A549 (cell line): ENCODE data around the gene HNRNPK. TPM values are rescaled to one million over a fixed set of nuclear protein-coding genes. Genes with fewer than 3 reads are reported as not detected.

Source experiments
- ATAC-seq, 2 experiments: fragments of 200-7000 bp in 1 of 2; fragments of >200 bp in 1 of 2; cut with Nextera tagmentation in 1 of 2; cut with Tn5 transposase in 1 of 2; 3 replicates each; pipeline versions ENCODE4 v1.8.0 to v1.9.1; 2018 to 2020; ENCODE audit warnings: mild to moderate bottlenecking in 1 of 2, moderate library complexity in 1 of 2
- CTCF ChIA-PET: fragments of 300-600 bp; sonication (Branson Sonifier 250); formaldehyde crosslinking; extraction: SDS; loops from one replicate; lab custom pipeline; 2021; ENCODE audit warnings: antibody characterized with exemption, inconsistent platforms; lab: Yijun Ruan, JAX
- POLR2A ChIA-PET: fragments of 350-600 bp; formaldehyde crosslinking; extraction: SDS; loops from one replicate; lab custom pipeline; 2021; ENCODE audit warnings: antibody characterized with exemption, inconsistent platforms; lab: Yijun Ruan, JAX
- DNase-seq, 2 experiments: peaks; one replicate each; pipeline versions ENCODE4 v3.0.0 to v3.0.0-alpha.2; 2011 to 2016; ENCODE audit warnings: low read depth in 1 of 2, low spot score in 1 of 2
- FAIRE-seq: peaks from 2 replicates; lab custom pipeline; 2011; peaks lifted over from hg19 to GRCh38; lab: Jason Lieb, UNC
- H3K27ac ChIP-seq, 2 experiments: fragments of >200 bp; sonication (Bioruptor Twin); formaldehyde crosslinking; 3 replicates each; pipeline ENCODE4 v1.5.1; 2016 to 2017
- H3K4me1 ChIP-seq: fragments of >200 bp; sonication (Bioruptor Twin); formaldehyde crosslinking; 3 replicates; pipeline ENCODE4 v1.6.1; 2016
- H3K4me2 ChIP-seq: fragments of >200 bp; sonication (Bioruptor Twin); formaldehyde crosslinking; 3 replicates; pipeline ENCODE4 v1.6.1; 2016
- H3K4me3 ChIP-seq: fragments of >200 bp; sonication (Bioruptor Twin); formaldehyde crosslinking; 3 replicates; pipeline ENCODE4 v1.5.1; 2016
- H3K9me3 ChIP-seq: fragments of >200 bp; sonication (Bioruptor Twin); formaldehyde crosslinking; 3 replicates; pipeline ENCODE4 v1.6.1; 2016
- BHLHE40 ChIP-seq: IDR thresholded peaks from 2 replicates; pipeline ENCODE4 v1.6.1; 2012; ENCODE audit warnings: low read depth, low read length, inconsistent platforms
- CBX8 ChIP-seq: fragments of 200-600 bp; sonication (generic); IDR thresholded peaks from 2 replicates; pipeline ENCODE4 v1.6.1; 2016
- CEBPB ChIP-seq, 2 experiments: fragments of >200 bp in 1 of 2; sonication (Bioruptor Twin) in 1 of 2; formaldehyde crosslinking in 1 of 2; IDR thresholded peaks; 2 replicates each; pipeline ENCODE4 v1.6.1; 2012 to 2016
- CHD2 ChIP-seq: fragments of 150-350 bp; IDR thresholded peaks from 2 replicates; pipeline ENCODE4 v1.6.1; 2014; ENCODE audit warnings: low read length; ENCODE audit not compliant: partially characterized antibody
- CTCF ChIP-seq: fragments of >200 bp; sonication (Bioruptor Twin); formaldehyde crosslinking; IDR thresholded peaks from 3 replicates; pipeline ENCODE4 v1.5.1; 2016
- E2F6 ChIP-seq: IDR thresholded peaks from 2 replicates; pipeline ENCODE4 v1.6.1; 2012; ENCODE audit warnings: low read depth, borderline replicate concordance
- EHMT2 ChIP-seq: fragments of 200-600 bp; sonication (generic); IDR thresholded peaks from 2 replicates; pipeline ENCODE4 v1.6.1; 2016; ENCODE audit warnings: antibody characterized with exemption, low read depth, mild to moderate bottlenecking, moderate library complexity
- EP300 ChIP-seq, 2 experiments: fragments of >200 bp; sonication (Bioruptor Twin); formaldehyde crosslinking; IDR thresholded peaks; 2 replicates in 1 of 2; 3 replicates in 1 of 2; pipeline ENCODE4 v1.6.1; 2016 to 2017
- FOSB ChIP-seq: fragments of 250-450 bp; sonication (Bioruptor Pico); IDR thresholded peaks from 2 replicates; pipeline ENCODE4 v1.5.0; 2020; ENCODE audit warnings: mild to moderate bottlenecking, moderate library complexity
- FOSL2 ChIP-seq, 2 experiments: fragments of 450-650 bp in 1 of 2; fragments of >200 bp in 1 of 2; sonication (Bioruptor Twin) in 1 of 2; formaldehyde crosslinking; IDR thresholded peaks; 2 replicates each; pipeline versions ENCODE4 v1.5.0 to v1.6.1; 2016 to 2020; ENCODE audit warnings: mild to moderate bottlenecking in 1 of 2, moderate library complexity in 1 of 2
- FOXS1 ChIP-seq: fragments of 250-450 bp; sonication (Bioruptor Pico); IDR thresholded peaks from 2 replicates; pipeline ENCODE4 v1.5.0; 2020; ENCODE audit warnings: mild to moderate bottlenecking, moderate library complexity
- GATA3 ChIP-seq: IDR thresholded peaks from 2 replicates; pipeline ENCODE4 v1.6.1; 2012; ENCODE audit warnings: borderline replicate concordance
- HOXB5 ChIP-seq: fragments of 250-450 bp; sonication (Bioruptor Pico); IDR thresholded peaks from 2 replicates; pipeline ENCODE4 v1.5.0; 2020; ENCODE audit warnings: mild to moderate bottlenecking, moderate library complexity
- MAFK ChIP-seq: fragments of 450-650 bp; IDR thresholded peaks from 2 replicates; pipeline ENCODE4 v1.6.1; 2014; ENCODE audit not compliant: partially characterized antibody
- MAX ChIP-seq: IDR thresholded peaks from 2 replicates; pipeline ENCODE4 v1.6.1; 2012
- MYC ChIP-seq: IDR thresholded peaks from 2 replicates; pipeline ENCODE4 v1.6.1; 2012; ENCODE audit warnings: mild to moderate bottlenecking, inconsistent platforms, low read length, improper control_type of control experiment, borderline replicate concordance
- NFE2L2 ChIP-seq: fragments of 150-350 bp; conservative IDR thresholded peaks from 2 replicates; pipeline ENCODE4 v1.6.1; 2014; ENCODE audit warnings: low read length
- POLR2AphosphoS2 ChIP-seq: conservative IDR thresholded peaks from 2 replicates; pipeline ENCODE4 v1.6.1; 2012; ENCODE audit warnings: low read length, improper control_type of control experiment, inconsistent platforms
- RARB ChIP-seq: fragments of 250-450 bp; sonication (Bioruptor Pico); IDR thresholded peaks from 2 replicates; pipeline ENCODE4 v1.8.0; 2021; ENCODE audit warnings: mild to moderate bottlenecking, moderate library complexity
- RCOR1 ChIP-seq: fragments of 150-350 bp; IDR thresholded peaks from 2 replicates; pipeline ENCODE4 v1.6.1; 2014; ENCODE audit warnings: antibody characterized with exemption, low read length, low read depth
- RNF2 ChIP-seq: fragments of 200-600 bp; sonication (generic); IDR thresholded peaks from 2 replicates; pipeline ENCODE4 v1.6.1; 2016; ENCODE audit warnings: low read depth, mild to moderate bottlenecking, antibody characterized with exemption, moderate library complexity, borderline replicate concordance
- SMC3 ChIP-seq: fragments of >200 bp; sonication (Bioruptor Twin); formaldehyde crosslinking; IDR thresholded peaks from 3 replicates; pipeline ENCODE4 v1.6.1; 2018; ENCODE audit warnings: inconsistent platforms
- TFCP2L1 ChIP-seq: fragments of 250-450 bp; sonication (Bioruptor Pico); IDR thresholded peaks from 2 replicates; pipeline ENCODE4 v1.5.0; 2021; ENCODE audit warnings: mild to moderate bottlenecking
- TP53 ChIP-seq: fragments of 250-450 bp; sonication (Bioruptor Pico); IDR thresholded peaks from 2 replicates; pipeline ENCODE4 v1.5.0; 2021; ENCODE audit warnings: mild to moderate bottlenecking, moderate library complexity
- USF2 ChIP-seq: fragments of 450-650 bp; IDR thresholded peaks from 2 replicates; pipeline ENCODE4 v1.6.1; 2014; ENCODE audit warnings: antibody characterized with exemption
- ZC3H11A ChIP-seq: fragments of 450-650 bp; IDR thresholded peaks from 2 replicates; pipeline ENCODE4 v1.6.1; 2014; ENCODE audit warnings: antibody characterized with exemption, mild to moderate bottlenecking
- ZFP36 ChIP-seq: fragments of 450-650 bp; IDR thresholded peaks from 2 replicates; pipeline ENCODE4 v1.6.1; 2014; ENCODE audit warnings: borderline replicate concordance; ENCODE audit not compliant: partially characterized antibody
- WGBS: methylation state at CpG from one replicate; pipeline ENCODE4 v1.1.6; 2017; ENCODE audit errors: missing lambda C conversion rate; 5-methylcytosine and 5-hydroxymethylcytosine counted together
- polyA minus RNA-seq: library from RNA; depleted of rRNA, polyadenylated mRNA; stranded (reverse); fragments of >200 nt; gene quantifications from 2 replicates; pipeline ENCODE4 v1.2.3, GENCODE V29; 2011; rRNA and poly(A)+ RNA removed
- polyA plus RNA-seq, 4 experiments: library from polyadenylated mRNA; depleted of rRNA in 3 of 4; stranded (reverse); fragments of >200 nt; fragmentation: RNase III in 1 of 4; extraction: RNeasy Plus Mini Kit Qiagen cat#74134 plus additional on column Dnase treatment in 1 of 4; gene quantifications; 2 replicates in 3 of 4; 3 replicates in 1 of 4; pipeline ENCODE4 v1.2.3, GENCODE V29; 2011 to 2017
- TF ChIP-seq, protein P1 (sequence below): IDR thresholded peaks from 2 replicates; pipeline ENCODE4 v1.6.1; 2012
- TF ChIP-seq, protein P2 (sequence below): fragments of >200 bp; sonication (Bioruptor Twin); formaldehyde crosslinking; IDR thresholded peaks from 3 replicates; pipeline ENCODE4 v1.6.1; 2016
- TF ChIP-seq, protein P3 (sequence below): fragments of 250-450 bp; sonication (Bioruptor Pico); IDR thresholded peaks from 2 replicates; pipeline ENCODE4 v1.5.0; 2020; ENCODE audit warnings: low read depth, mild to moderate bottlenecking, moderate library complexity
- TF ChIP-seq, protein P4 (sequence below): fragments of 250-450 bp; sonication (Bioruptor Pico); IDR thresholded peaks from 2 replicates; pipeline ENCODE4 v1.5.0; 2021; ENCODE audit warnings: mild to moderate bottlenecking, moderate library complexity, borderline replicate concordance

The HNRNPK gene
- 603 and 699 TPM in 2 replicates for polyA plus RNA-seq (2011; rRNA removed)
- polyA plus RNA-seq (2012; cell fraction: cytosol; rRNA removed) = 403 and 446 TPM in 2 replicates
- 468 and 521 TPM in 2 replicates for polyA plus RNA-seq (2012; cell fraction: nucleus; rRNA removed)
- 682 to 695 TPM (median 682 TPM) in 3 replicates for polyA plus RNA-seq (2017; fragmentation: RNase III; extraction: RNeasy Plus Mini Kit Qiagen cat#74134 plus additional on column Dnase treatment)
- polyA minus RNA-seq = 499 and 689 TPM in 2 replicates

DNA sequence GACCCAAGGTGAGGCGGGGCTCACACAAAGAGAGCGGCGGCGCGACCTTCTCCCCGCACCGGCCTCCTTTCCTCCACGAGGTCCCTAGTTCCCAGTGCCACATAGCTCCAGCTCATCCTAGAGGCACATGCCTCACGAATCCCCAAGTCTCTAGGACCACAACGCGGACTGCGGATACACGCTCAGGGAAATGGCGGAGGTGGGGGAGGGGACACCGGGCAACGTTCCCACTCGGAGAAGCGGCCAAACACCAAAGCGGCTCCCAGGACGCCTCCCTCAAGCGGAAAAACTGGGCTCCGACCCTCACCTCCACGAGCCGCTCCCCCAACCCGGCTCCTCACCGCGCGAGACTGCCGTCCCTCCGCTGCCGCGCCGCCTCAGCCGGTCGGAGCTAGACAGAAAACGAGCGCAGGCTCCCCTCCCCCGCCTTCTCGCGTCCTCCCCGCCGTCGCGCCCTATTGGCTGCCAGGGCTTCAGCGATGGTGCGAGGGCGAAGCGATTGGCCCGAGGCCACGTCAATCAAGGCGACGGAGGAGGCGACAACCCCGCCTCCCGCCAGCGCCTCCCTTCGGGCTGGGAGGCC is at the start of gene HNRNPK:
Gene HNRNPK, minus strand, starts transcription at position 404 of the 583 bp plus-strand sequence. CDS start 1,963 bp downstream, outside the sequence.
- ChIA-PET POLR2A (interaction anchor here (1.1 to 2.8 kb wide), 11 partner anchors 9 to 281 kb away, joined by 3 to 29 read pairs (median 6); partner anchors contain the start of gene KIF27), CTCF (interaction anchor here (1.2 to 1.8 kb wide), 4 partner anchors 12 to 281 kb away, joined by 3 to 8 read pairs (median 4); no protein-coding TSS in a partner anchor)
- 0% methylated on average over 27 of the region's 57 CpGs for WGBS
- FAIRE-seq (no peak), DNase-seq (peak; percentile 98 to 99), ATAC-seq (peak; percentile 85 to 89)
- peaks cover 39% of the 10 kb centered on the region for H3K4me1 ChIP-seq
- H3K9me3 ChIP-seq = no peaks in the 10 kb centered on the region
- H3K27ac ChIP-seq = peak within 1 kb of the TSS; percentile 100
- H3K4me2 ChIP-seq = peak within 1 kb of the TSS; percentile 87
- peak within 1 kb of the TSS; percentile 94 for H3K4me3 ChIP-seq
- TF ChIP-seq USF2 (no peak), EP300 (IDR thresholded peaks at IDR 0.05) (no peak; a peak in 1 of 5 replicates), CBX8 (no peak), RNF2 (no peak), ZC3H11A (no peak), HOXB5 (0 out of 2 replicates have a peak, but pooled peaks have one; percentile 26), POLR2AphosphoS2 (peak; percentile 71; the same call in 1 of the 2 replicates), BHLHE40 (no peak), TFCP2L1 (CRISPR knock-in tag) (peak; percentile 63; the same call in 1 of the 2 replicates), MYC (peak; percentile 26), SMC3 (no peak), MAFK (no peak), MAX (peak; percentile 81), CTCF (no peak), CEBPB (IDR thresholded peaks at IDR 0.05) (no peak), RARB (CRISPR knock-in tag) (no peak), NFE2L2 (no peak), FOXS1 (CRISPR knock-in tag) (no peak), CHD2 (peak; percentile 68), EHMT2 (no peak), FOSB (CRISPR knock-in tag) (no peak), FOSL2 (IDR thresholded peaks at IDR 0.05) (no peak), FOSL2 (CRISPR knock-in tag; IDR thresholded peaks at IDR 0.05) (no peak), RCOR1 (no peak), TP53 (peak; percentile 18; the same call in 1 of the 2 replicates), GATA3 (no peak), E2F6 (no peak), ZFP36 (no peak)
- TF ChIP-seq, protein P1, sequence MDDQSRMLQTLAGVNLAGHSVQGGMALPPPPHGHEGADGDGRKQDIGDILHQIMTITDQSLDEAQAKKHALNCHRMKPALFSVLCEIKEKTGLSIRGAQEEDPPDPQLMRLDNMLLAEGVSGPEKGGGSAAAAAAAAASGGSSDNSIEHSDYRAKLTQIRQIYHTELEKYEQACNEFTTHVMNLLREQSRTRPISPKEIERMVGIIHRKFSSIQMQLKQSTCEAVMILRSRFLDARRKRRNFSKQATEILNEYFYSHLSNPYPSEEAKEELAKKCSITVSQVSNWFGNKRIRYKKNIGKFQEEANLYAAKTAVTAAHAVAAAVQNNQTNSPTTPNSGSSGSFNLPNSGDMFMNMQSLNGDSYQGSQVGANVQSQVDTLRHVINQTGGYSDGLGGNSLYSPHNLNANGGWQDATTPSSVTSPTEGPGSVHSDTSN = peak; percentile 98
- TF ChIP-seq, protein P2, sequence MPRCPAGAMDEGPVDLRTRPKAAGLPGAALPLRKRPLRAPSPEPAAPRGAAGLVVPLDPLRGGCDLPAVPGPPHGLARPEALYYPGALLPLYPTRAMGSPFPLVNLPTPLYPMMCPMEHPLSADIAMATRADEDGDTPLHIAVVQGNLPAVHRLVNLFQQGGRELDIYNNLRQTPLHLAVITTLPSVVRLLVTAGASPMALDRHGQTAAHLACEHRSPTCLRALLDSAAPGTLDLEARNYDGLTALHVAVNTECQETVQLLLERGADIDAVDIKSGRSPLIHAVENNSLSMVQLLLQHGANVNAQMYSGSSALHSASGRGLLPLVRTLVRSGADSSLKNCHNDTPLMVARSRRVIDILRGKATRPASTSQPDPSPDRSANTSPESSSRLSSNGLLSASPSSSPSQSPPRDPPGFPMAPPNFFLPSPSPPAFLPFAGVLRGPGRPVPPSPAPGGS = peak; percentile 56; the same call in 1 of the 3 replicates
- TF ChIP-seq, protein P3, sequence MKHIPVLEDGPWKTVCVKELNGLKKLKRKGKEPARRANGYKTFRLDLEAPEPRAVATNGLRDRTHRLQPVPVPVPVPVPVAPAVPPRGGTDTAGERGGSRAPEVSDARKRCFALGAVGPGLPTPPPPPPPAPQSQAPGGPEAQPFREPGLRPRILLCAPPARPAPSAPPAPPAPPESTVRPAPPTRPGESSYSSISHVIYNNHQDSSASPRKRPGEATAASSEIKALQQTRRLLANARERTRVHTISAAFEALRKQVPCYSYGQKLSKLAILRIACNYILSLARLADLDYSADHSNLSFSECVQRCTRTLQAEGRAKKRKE (CRISPR knock-in tag) = no peak
- TF ChIP-seq, protein P4, sequence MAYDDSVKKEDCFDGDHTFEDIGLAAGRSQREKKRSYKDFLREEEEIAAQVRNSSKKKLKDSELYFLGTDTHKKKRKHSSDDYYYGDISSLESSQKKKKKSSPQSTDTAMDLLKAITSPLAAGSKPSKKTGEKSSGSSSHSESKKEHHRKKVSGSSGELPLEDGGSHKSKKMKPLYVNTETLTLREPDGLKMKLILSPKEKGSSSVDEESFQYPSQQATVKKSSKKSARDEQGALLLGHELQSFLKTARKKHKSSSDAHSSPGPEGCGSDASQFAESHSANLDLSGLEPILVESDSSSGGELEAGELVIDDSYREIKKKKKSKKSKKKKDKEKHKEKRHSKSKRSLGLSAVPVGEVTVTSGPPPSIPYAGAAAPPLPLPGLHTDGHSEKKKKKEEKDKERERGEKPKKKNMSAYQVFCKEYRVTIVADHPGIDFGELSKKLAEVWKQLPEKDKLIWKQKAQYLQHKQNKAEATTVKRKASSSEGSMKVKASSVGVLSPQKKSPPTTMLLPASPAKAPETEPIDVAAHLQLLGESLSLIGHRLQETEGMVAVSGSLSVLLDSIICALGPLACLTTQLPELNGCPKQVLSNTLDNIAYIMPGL (CRISPR knock-in tag) = no peak
